Kasumi-1 (cell line): ENCODE data around the gene CADM1.

Experiments used
- DNase-seq, 2 experiments: peaks; one replicate each; lab custom pipeline; 2025; lab: John Stamatoyannopoulos, UW

Gene CADM1

DNA sequence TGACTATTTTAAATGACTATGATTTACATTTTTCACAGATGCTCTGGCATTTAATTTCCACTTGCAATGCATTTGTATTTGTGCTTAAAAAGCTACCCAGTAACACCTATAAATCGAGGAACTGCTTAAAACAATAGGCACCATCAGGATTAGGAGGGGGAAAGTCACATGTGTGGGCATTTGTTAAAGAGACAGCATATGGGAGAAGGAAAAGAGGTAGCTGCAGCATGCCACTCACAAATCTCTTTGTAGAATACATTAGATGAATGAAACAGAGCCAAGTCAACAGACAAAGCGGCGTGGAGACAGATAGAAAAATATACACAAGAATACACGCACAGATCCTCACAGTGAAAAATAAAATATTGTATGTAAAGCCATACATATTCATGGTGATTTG lies 228.0 kb downstream of the CADM1 start:
- no peak for DNase-seq

DNA sequence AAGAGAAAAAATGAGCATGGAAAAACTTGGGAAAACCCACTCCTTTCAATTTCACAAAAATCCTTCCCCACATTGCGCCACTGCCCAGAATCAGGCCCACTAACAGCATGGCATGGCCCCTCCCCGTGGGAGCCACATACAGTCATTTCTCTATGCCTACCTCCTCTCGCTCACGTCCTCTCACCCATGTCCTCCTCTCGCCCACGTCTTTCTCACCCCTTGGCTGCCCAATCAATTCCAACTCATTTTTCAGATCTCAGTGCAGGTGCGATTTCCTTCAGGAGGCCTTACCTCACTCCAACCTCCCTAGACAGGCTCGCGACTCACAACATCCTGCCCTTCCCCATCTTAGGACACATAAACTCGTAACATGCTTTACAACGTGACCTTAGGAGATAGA lies 229.2 kb downstream of the CADM1 start:
- DNase-seq = no peak

DNA sequence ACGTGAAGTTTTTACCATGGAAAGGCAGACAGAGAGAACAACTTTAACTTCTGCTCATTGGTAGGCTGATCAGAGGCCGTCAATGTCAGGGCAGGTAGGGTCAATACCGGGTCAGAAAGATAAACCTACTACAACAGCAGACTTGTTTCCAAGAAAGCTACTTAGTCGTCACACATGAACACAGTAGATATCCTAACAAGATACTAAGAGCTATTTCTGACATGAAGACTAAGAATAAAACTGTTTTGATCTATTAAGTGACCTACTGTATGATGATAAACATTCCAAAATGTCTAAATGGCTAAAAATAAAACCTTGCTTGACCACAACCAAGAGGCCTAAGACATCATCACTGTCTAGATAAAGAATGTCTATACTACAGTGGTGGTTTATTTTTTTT lies 231.3 kb downstream of the CADM1 start:
- no peak for DNase-seq

DNA sequence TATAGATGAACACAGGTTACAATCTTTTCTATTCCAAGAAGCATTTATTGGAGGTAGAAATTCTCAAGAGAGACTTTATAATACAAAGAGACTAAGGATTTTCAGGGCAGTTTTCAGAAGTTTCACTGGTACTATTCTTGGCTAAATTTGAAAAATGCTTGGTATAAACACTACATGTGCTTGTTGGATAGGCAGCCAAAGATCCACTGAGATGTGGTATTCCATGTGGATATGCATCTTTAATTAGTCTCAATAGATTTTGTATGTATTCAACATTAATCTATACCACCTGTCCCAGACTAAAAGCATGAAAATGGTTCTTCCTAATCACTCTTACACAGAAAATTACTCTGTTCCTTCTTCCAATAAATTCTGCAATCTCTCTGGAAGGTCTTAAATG lies 232.6 kb downstream of the CADM1 start:
- no peak for DNase-seq

DNA sequence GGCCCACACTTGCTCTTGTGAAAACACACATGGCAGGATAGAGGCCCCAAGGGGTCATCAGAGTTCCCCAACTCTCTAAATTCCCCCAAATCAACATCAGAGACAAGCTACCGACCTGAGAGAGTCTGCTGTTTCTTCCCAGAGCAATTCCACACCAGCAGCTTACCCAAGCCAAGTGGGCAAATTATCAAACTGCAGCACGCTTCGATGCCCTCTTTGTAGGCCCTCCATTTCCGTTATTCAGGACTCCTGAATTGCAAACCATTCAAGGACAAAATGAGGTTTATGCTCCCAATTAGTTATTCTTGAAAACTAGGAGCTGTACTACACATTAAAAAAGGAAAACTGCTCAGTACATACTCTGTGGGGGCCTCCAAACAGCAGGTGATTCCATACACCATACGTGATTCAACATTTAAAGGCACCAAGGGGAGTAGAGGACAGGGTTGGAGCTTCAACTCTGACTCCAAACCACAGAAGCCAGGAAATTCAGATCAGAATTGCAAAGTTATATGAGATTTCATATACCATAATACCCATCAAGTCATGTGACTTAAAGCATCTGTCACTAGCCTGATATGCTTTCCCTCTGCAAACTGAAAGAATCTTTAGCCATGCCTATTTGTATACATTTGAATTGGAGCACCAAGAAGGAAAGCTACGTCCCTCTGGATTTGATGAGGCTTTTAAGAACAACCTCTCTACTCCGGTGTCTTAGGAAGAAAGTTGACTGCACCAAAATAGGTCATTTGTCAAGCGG lies 234.8 kb downstream of the CADM1 start:
- no peak for DNase-seq

DNA sequence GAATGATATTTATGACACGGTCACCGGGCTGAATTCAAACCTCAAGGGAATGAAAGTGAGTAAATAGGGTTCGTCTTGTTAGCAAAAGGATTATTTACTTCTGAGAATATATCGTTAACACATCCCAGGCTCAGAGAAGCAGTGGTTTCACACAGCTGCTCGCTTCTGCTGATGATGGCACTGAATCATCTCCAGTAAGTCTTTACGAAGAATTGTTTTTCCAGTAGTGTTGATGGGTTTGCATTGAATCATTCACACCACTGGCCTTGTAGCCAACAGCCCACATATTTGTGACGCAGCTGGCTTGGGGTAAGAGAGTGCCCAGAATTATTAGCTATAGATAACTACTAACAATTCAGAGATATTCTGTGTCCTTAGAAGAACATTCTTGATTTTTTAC lies 236.3 kb downstream of the CADM1 start:
- no peak for DNase-seq

DNA sequence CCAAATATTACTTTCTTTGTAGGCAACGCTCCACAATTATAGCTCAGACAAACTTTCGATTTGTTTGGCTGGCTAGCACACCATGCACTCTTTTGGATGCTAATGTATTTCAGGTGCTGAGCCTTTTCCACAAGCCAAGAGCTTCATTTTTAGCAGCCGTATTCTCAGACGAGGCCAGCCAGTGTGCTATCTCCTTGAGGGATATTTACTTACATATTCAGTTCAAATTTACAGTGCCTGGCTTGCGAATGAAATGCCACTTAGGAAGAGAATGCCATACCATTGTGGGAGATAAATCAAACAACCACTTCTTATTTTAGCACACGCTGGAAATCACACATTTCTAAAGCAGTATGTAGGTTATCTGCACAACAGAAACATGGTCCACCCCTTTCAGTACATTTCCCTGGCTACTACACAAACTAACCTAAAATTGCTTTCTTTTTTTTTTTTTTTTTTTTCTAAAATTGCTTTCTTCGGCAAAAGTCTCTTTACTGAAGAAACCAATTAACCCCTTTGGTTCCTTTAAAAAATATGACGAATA lies 236.9 kb downstream of the CADM1 start:
- DNase-seq = no peak

DNA sequence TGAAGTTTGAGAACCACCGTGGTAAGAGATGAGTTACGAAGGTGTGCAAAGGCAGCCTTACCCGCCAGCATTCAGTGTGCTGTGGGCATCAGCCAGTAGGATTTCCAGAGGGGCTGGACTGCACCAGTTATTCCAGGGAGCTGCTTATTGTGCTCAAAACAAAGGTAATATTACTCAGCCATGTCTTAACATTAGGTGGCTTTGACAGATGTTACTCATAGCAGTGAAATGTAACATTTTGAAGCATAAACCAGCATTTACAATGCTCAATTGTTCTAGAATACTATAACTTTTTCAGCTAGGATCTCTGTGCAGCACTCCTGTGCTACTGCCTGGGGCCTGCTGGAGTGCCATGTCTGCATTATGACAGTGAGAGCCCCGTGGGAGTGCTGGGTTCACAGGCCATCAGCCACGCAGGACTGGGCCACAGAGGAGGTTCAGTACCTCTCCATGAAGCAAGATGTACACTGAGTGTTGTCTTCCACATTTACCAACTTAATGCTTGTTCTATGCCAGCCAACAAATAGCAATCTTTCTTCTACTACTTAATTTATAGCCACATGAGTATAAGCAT lies 238.1 kb downstream of the CADM1 start:
- DNase-seq = no peak

DNA sequence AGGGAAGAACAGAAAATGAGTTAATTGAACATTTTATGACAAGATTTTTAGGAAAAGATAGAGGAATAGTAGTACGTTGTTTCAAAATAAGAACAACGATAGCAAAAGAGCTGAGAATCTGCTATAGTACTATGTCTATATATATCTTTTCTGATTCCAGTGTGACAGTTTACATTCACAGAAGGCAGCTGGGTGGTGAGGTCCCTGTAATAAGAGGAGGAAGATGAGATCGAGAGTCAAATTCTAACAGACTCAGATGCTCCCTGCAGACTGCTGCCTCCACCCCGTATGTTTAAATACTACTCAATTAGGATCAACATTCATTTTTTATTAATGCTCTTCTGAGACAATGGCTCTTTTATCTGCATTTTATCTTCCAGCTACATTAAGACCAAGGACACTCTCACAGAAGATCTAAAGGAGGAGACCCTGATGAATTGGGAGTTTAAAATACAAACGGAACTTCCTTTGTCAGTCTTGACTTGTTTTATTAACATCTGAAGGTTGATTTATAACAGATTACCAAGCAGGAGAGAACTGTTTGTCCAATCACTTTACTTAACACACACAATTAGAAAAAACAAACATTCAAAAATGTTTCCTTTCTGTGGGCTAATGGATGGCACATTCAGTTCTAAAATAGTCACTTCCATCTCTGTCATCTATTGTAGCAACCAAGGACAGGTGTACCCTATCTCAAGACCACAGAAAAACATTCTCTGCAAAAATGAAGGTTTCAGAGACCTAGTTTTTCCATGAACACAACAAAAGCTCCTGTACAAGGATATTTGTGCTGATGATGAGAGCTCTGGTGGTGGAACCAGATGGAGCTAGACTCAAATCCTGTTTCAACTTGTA lies 240.2 kb downstream of the CADM1 start:
- no peak for DNase-seq

DNA sequence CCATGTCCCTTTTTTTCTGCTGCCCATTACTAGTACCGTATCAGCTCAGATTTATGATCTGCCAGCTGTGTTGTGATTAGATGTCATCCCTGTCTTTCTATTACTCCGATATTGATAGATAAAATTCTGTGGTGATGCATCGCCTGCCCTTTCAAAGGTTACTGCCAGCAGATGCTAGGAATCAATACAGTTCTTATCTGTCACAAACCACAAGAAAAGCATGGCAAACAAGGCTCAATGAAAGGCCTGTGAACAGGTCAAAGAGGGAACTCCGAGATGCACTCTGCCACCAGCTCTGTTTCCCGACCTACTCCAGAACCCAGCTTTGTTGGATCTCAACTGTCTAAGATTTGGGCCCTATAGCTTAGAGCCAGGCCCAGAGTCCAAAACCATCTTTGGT lies 246.0 kb downstream of the CADM1 start:
- DNase-seq = no peak

DNA sequence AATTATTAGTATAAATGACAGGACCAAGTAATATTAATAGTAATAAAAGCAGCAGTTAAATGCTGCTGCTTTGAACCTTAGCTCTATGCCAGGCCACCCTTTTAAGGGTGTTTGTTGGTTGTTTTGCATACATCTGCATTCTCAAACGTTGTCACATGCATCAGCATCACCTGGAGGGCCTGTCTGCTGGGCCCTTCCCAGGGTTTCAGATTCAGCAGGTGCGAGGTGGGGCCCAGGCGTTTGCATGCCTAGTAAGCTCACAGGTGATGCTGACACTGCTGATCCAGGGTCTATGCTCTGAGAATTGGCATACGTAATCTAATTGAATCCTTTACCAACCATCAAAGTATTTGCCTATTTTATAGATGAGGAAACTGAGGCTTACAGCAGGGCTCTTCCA lies 246.5 kb downstream of the CADM1 start:
- no peak for DNase-seq

DNA sequence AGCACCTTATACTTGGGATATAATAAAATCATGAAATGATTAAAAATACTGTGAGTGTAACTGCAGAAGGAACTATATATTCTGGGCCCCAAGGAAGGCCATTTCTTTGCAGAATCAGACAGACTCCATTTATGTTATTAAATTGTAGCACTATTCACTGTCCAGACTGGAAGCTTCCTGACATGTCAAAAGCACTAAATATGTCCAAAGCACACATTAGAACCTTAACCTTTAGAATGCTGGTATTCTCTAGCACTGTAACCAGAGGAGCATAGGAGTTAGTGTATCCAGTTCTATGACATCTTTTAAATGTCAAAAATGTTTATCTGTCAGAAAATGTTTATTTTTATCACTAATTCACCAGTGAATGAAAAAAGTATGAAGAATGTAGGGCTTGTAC lies 246.9 kb downstream of the CADM1 start:
- DNase-seq = no peak

DNA sequence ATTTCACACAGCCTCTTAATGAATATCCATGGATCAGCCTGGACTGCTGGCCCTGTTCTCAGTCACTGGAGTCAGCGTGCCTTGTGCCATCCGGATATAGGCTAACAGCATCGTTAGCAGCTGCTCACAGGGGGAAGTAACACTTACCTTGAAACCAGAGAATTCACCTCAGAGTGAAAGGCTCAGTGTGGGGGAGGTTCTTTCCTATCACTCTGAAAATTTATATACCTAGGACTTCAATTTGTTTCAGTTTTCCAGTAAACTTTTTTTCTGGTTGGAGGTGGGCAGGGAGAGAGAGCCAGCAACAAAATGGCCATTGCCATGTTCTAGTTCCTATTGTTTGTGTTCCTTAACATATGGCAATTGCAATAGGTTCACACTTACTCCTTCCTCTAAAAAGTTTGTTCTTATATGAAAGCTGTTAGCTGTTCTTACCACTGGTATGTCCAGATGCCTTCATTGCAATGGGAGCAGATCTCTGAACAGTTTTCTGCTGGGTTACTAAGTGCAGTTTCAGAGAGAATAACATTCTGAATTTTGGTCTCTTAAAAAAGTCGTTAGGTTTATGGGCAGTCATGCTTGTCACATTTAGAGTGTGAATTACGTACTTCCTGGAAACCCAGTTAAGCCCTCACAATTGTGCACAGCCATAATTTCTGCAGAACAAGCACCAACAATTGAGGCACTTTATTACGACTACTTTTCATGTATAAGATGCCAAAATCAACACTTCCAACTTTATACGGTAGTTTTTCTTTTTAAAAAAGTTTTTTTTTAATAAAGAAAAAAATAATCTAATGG lies 247.6 kb downstream of the CADM1 start:
- no peak for DNase-seq

DNA sequence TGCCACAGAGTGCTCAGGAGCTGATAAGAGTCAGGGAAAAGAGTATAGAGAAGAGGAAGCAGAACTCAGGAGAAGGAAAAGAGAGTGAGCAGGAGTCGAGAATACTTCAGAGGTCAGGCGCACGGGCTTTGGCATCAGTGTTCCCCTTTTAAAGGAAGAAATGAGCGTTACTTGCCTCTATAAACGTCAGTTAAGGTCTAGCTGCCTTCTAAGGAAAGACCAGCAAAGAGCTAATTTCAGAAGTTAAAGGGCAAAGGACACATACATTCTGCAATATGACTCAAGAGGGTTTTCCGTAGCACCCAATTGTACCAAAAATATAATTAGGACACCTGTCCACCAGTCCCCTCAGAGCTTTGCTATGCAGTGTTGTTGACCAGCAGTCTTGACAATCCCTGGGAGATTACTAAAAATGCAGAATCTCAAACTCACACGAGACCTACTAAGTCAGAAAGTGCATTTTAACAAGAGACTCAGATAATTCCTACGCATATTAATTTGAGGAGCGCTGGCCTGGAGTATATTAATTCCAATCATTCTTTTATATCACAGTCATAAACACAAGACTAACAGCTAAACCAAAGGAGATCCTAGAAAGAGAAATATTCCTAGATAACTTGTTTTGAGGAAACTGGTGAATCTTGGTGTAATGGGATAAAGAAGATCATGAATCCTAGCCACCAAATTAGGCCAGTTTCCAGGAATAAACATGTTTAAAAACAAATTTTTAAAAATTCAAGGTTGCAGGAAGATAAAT lies 249.0 kb downstream of the CADM1 start:
- DNase-seq = no peak

DNA sequence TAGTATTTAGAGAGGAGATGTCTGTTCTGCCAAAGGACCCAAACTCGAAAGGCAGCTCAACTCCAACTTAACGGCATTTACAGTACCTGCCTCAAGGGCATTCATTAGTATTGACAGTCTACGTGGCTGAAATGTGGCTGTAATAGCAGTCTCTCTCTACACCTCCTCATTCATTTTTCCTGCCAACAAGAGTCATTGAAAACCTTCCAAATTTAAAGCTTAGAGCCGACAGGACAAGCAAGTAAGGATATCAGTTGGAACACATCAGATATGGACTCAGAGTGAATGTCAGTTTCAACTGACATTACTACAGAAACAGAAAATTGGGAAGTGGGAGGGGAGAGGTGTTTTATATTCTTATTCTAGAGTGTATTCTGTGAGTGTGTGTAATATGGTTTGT lies 253.1 kb downstream of the CADM1 start:
- no peak for DNase-seq

DNA sequence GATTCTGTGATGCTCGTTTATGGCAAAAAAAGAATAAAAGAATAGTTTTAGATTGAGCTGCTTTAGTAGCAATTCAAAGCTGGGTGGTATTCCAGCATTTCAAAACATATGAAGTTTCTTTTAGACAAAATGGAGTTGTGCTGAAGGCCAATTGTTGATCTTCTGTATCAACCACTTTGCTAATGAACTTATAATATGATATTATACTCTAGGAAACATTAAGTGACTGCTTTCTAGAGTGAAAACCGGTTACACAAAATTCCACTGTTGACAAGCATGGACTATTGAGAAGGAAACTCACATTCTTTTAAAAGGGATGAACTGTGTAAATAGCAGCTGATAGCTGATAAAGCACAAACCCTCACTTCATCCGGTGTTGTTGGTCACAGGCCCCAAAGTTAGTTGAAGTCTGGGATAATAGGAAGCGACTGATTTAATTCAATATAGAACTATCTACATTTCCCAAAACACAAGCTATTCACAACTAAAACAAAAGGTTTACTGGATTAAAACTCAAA lies 255.1 kb downstream of the CADM1 start:
- DNase-seq = no peak

DNA sequence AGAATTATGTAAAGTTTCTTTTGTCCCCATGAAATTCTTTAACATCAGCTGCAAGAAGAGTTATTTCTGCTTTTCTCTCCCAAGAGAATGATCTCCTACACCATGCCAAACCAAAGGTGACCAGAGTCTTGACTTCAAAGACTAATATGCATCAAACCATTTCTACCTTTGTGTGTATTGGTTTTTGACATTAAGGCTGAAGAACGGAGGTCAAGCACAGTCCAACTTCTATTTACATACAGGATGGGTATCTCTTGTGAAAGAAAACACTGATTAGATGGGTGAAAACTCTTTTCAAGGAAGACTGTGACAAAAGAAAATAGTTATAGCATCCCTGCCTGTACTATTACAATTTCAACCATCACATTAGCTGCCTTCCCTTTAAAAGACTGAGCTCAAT lies 256.3 kb downstream of the CADM1 start:
- no peak for DNase-seq

DNA sequence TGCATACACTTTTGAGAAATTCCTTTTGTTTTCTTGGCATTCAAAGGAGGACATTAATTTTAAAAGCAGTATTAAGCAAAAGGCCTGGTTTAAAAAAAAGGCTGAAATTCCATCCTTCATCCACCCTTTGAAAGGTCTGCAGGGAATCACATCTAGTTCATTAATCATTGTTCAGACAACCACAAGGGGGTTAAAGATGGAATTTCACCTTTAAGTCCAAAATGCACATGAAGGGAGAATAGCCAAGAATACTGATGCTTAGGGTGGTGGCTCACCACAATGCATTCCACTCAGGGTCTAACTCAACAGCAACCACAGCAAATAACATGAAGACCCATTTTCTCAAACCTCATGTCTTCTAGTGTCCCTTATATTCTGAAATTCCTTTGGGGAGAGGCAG lies 256.9 kb downstream of the CADM1 start:
- DNase-seq = no peak

DNA sequence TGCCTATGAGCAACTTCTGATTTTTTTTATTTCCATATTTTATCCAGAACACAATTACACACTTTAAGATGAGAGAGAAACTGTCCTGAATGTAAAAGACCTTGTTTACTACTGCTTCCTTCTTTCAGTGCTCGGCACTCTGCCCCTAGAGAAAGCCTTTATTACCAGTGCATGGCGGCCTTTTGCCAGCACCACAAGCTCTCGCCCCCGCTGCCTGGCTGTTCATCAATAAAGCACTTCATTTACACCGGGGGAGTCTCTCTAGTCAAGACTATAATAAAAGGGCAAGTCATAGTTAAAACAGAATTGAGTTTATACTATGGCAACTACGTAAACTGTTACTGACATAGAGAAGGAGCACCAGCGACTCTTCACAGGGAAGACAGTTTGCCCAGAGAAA lies 259.5 kb downstream of the CADM1 start:
- DNase-seq = no peak

DNA sequence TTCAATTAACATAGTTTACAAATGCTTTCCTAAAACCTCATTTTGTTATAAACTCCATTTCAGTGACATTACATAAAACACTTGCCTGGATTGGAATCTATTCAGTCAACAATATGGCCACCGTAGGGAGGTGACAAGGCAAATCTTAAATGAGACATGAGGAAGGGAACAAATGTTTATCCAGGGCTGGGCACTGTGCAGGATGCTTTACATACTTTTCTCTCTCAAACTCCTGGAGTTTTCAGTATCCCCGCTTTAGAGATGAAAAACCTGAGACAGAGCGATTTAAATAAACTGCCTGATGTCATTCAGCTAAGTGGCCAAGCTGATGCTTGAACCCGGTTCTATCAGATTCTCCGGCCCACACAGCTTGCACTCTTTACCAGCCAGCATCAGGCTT lies 259.9 kb downstream of the CADM1 start:
- DNase-seq = no peak

DNA sequence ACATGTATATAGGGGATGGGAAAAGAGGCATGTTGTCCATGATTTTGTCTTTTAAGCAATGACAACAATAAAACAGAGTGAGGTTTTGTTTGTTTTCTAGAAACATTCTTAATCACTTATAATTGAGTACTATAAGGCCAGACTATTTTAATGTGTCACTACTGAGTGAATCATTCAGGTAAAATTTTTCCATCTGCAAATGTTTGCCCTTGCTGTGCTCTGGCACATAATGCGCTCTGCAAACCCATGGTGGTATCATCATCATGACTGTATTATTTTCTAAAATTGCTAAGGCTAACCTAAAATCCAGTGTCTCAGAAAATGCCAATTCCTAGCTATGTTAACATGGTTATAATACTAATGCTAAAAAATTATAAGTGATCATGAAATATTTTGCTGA lies 261.2 kb downstream of the CADM1 start:
- DNase-seq = no peak
